NCI-H2227 (cell line): Measurements from ENCODE around the gene KCNN2.

Experiments
- DNase-seq: peaks from one replicate; lab custom pipeline; 2025; ENCODE audit not compliant: unreplicated experiment; lab: John Stamatoyannopoulos, UW

Gene KCNN2

DNA sequence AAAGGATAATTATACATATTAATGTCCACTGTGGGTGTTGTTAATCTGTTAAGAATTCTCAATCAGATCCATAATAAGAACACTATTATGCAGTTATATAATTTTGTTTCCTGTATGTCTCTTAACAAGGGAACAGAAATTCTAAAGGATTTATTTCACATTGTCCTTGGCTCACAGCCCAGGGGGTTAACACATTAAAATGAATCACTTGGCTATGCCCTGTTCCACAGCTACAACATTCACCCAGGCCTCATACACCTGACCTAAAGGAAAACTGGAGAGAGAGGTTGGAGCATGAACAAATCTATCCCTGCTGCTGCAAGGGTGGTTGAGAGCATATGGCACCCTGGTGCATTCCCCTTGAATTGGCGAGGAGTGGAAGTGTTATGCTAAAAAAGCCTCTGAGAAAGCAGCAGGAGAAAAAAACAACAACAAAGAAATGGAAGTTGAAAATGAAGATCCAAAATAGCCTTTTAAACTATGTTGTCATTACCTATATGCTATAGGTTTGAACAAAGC is 116.0 kb downstream of the KCNN2 start:
- DNase-seq: no peak

- no peak for DNase-seq
Measured at GRCh38 chr5:114500756-114501155, 138.9 kb downstream of the KCNN2 start.

GRCh38 chr5:114504560-114504959 is 142.7 kb downstream of the KCNN2 start:
- no peak for DNase-seq

DNA sequence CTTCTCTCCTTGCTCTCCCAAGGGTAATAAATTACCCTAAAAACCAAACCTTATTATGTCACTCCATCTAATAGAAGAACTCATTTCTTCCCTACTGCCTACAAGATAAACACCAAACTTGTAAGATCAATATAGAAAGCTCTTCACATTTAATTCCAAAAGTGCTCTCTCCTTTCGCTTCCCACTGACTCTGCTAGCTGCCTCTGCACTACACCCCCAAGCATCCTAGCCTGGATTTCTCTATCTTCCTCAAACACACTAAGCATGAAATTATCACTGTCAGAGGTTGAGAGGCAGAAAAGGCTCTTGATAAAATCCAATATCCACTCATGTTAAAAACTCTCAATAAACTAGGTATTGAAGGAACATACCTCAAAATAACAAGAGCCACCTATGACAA is 162.4 kb downstream of the KCNN2 start:
- no peak for DNase-seq

GRCh38 chr5:114544561-114544960 is 182.7 kb downstream of the KCNN2 start:
- DNase-seq: no peak
